IMR-90 (cell line): ENCODE measurements around the gene GTF2A1L. TPM values are rescaled to one million over a fixed set of nuclear protein-coding genes. Genes with fewer than 3 reads are reported as not detected.
"Not testable (repeated sequence)": the region's sequence is repeated elsewhere in the genome, so short reads cannot be mapped to it uniquely, and the experiment has no call there.

Source experiments
- ATAC-seq: fragments of 200-7000 bp; cut with Tn5 transposase; 2 replicates; pipeline ENCODE4 v1.9.1; 2020; ENCODE audit warnings: low read depth, mild to moderate bottlenecking, moderate library complexity
- BruUV-seq: library from RNA; stranded (reverse); fragments of 400-500 nt; replicated peaks from 2 replicates; lab custom pipeline; 2021; lab: Mats Ljungman, UMichigan
- CTCF ChIA-PET: fragments of 300-600 bp; formaldehyde crosslinking; extraction: SDS; loops from one replicate; lab custom pipeline; 2021; ENCODE audit warnings: antibody characterized with exemption; lab: Yijun Ruan, JAX
- POLR2A ChIA-PET: fragments of 300-600 bp; sonication (Branson Sonifier 250); formaldehyde crosslinking; loops from one replicate; lab custom pipeline; 2022; ENCODE audit warnings: antibody characterized with exemption; ENCODE audit not compliant: unreplicated experiment; lab: Charles Lee
- DNase-seq: peaks from one replicate; pipeline ENCODE4 v3.0.0; 2013
- H2AFZ ChIP-seq: replicated peaks from 2 replicates; pipeline ENCODE3; 2013; ENCODE audit warnings: low read length, mild to moderate bottlenecking; ENCODE audit not compliant: poor library complexity
- H2AK5ac ChIP-seq: 2 replicates; pipeline ENCODE4 v1.6.1; 2013; ENCODE audit warnings: low read depth, low read length, inconsistent platforms
- H2AK9ac ChIP-seq: replicated peaks from 2 replicates; pipeline ENCODE3; 2013; ENCODE audit warnings: mild to moderate bottlenecking, low read depth, low read length, moderate library complexity; ENCODE audit not compliant: poor library complexity
- H2BK120ac ChIP-seq: 2 replicates; pipeline ENCODE4 v1.6.1; 2013; ENCODE audit warnings: low read depth, low read length, inconsistent platforms
- H2BK15ac ChIP-seq: 3 replicates; pipeline ENCODE4 v1.6.1; 2013; ENCODE audit warnings: low read depth, low read length, inconsistent platforms
- H2BK20ac ChIP-seq: 2 replicates; pipeline ENCODE4 v1.6.1; 2013; ENCODE audit warnings: low read depth, mild to moderate bottlenecking, inconsistent platforms, low read length, moderate library complexity
- H2BK5ac ChIP-seq: 2 replicates; pipeline ENCODE4 v1.6.1; 2013; ENCODE audit warnings: mild to moderate bottlenecking, low read depth, low read length, inconsistent platforms; ENCODE audit not compliant: poor library complexity, severe bottlenecking
- H3K14ac ChIP-seq: replicated peaks from 2 replicates; pipeline ENCODE4 v1.6.1; 2013; ENCODE audit warnings: low read depth, low read length, inconsistent platforms
- H3K18ac ChIP-seq: 2 replicates; pipeline ENCODE4 v1.6.1; 2013; ENCODE audit warnings: low read depth, low read length, control low read depth
- H3K23ac ChIP-seq: 2 replicates; pipeline ENCODE4 v1.6.1; 2013; ENCODE audit warnings: low read depth, low read length, inconsistent platforms
- H3K27ac ChIP-seq: 2 replicates; pipeline ENCODE4 v1.5.1; 2013; ENCODE audit warnings: mild to moderate bottlenecking, control low read depth, low read length; ENCODE audit not compliant: insufficient read depth
- H3K27me3 ChIP-seq: 2 replicates; pipeline ENCODE4 v1.6.1; 2013; ENCODE audit warnings: low read length; ENCODE audit not compliant: control insufficient read depth, insufficient read depth
- H3K36me3 ChIP-seq: 2 replicates; pipeline ENCODE4 v1.6.1; 2013; ENCODE audit warnings: low read length, mixed read lengths; ENCODE audit not compliant: control insufficient read depth, insufficient read depth
- H3K4ac ChIP-seq: 2 replicates; pipeline ENCODE4 v1.6.1; 2013; ENCODE audit warnings: low read depth, low read length, inconsistent platforms
- H3K4me1 ChIP-seq: 2 replicates; pipeline ENCODE4 v1.6.1; 2013; ENCODE audit warnings: low read length, mixed read lengths; ENCODE audit not compliant: control insufficient read depth, insufficient read depth
- H3K4me2 ChIP-seq: 2 replicates; pipeline ENCODE4 v1.6.1; 2013; ENCODE audit warnings: low read depth, mild to moderate bottlenecking, control low read depth, low read length, moderate library complexity
- H3K4me3 ChIP-seq: 2 replicates; pipeline ENCODE4 v1.5.1; 2013; ENCODE audit warnings: low read depth, mild to moderate bottlenecking, control low read depth, low read length, moderate library complexity; ENCODE audit not compliant: insufficient read depth
- H3K56ac ChIP-seq: 2 replicates; pipeline ENCODE4 v1.6.1; 2013; ENCODE audit warnings: low read length, inconsistent platforms; ENCODE audit not compliant: insufficient read depth; ENCODE audit errors: extremely low read depth
- H3K79me1 ChIP-seq, 2 experiments: 2 replicates each; pipeline ENCODE4 v1.6.1; 2013; ENCODE audit warnings: low read length in 2 of 2, inconsistent platforms in 1 of 2, low read depth in 1 of 2
- H3K9ac ChIP-seq: 2 replicates; pipeline ENCODE4 v1.6.1; 2013; ENCODE audit warnings: low read depth, low read length, control low read depth
- H3K9me1 ChIP-seq: 2 replicates; pipeline ENCODE4 v1.6.1; 2013; ENCODE audit warnings: low read length, inconsistent platforms; ENCODE audit not compliant: insufficient read depth
- H3K9me3 ChIP-seq: 2 replicates; pipeline ENCODE4 v1.6.1; 2013; ENCODE audit warnings: low read length; ENCODE audit not compliant: control insufficient read depth, insufficient read depth
- H4K20me1 ChIP-seq: 2 replicates; pipeline ENCODE4 v1.6.1; 2013; ENCODE audit warnings: low read length, inconsistent platforms; ENCODE audit not compliant: insufficient read depth
- H4K5ac ChIP-seq: 2 replicates; pipeline ENCODE4 v1.6.1; 2013; ENCODE audit warnings: mild to moderate bottlenecking, low read depth, low read length, control low read depth
- H4K8ac ChIP-seq, 2 experiments: 2 replicates each; pipeline ENCODE4 v1.6.1; 2013; ENCODE audit warnings: low read depth in 2 of 2, low read length in 2 of 2, control low read depth in 1 of 2, inconsistent platforms in 1 of 2
- H4K91ac ChIP-seq: 2 replicates; pipeline ENCODE4 v1.6.1; 2013; ENCODE audit warnings: low read depth, low read length, inconsistent platforms; ENCODE audit not compliant: insufficient read depth
- WGBS, 2 experiments: methylation state at CpG; one replicate each; pipeline versions ENCODE4 v1.1.5 to v1.1.7; 2013; ENCODE audit warnings: missing lambda C conversion rate in 2 of 2; ENCODE audit not compliant: insufficient read length in 1 of 2; ENCODE audit errors: extremely low coverage in 2 of 2; 5-methylcytosine and 5-hydroxymethylcytosine counted together
- dilution Hi-C: fragments of 300-500 bp; cut with HindIII; formaldehyde crosslinking; loops from one replicate; pipeline ENCODE4 v1.14.3; 2018; ENCODE audit warnings: low sequenced_read_pairs; ENCODE audit not compliant: unreplicated experiment
- in situ Hi-C: fragments of 300-500 bp; cut with MboI; formaldehyde crosslinking; loops from 3 replicates; pipeline ENCODE4 v1.14.3; 2019; ENCODE audit warnings: low sequenced_read_pairs, inconsistent platforms, mixed read lengths
- intact Hi-C: fragments of 100-400 bp; cut with micrococcal nuclease; formaldehyde crosslinking; loops from 2 replicates; pipeline ENCODE4 v1.10.0; 2022
- polyA plus RNA-seq, 3 experiments: library from polyadenylated mRNA; depleted of rRNA; stranded (reverse); fragments of >200 nt; gene quantifications; 2 replicates each; pipeline ENCODE4 v1.2.3, GENCODE V29; 2012; ENCODE audit warnings: low replicate concordance in 1 of 3
- total RNA-seq: library from RNA; depleted of rRNA; stranded (reverse); fragments of >200 nt; gene quantifications from 2 replicates; pipeline ENCODE4 v1.2.3, GENCODE V29; 2012

GTF2A1L gene
- total and polyA plus RNA-seq, 2 of the 4 experiments (the other 2 are of a cell fraction): not detected

DNA sequence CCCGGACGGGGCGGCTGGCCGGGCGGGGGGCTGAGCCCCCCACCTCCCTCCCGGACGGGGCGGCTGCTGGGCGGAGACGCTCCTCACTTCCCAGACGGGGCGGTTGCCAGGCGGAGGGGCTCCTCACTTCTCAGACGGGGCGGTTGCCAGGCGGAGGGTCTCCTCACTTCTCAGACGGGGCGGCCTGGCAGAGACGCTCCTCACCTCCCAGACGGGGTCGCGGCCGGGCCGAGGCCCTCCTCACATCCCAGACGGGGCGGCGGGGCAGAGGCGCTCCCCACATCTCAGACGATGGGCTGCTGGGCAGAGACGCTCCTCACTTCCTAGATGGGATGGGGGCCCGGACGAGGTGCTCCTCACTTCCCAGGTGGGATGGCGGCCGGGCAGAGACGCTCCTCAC is 3.1 kb upstream of the GTF2A1L start:
- dilution Hi-C loops, BruUV-seq: not testable (repeated sequence)

More for the DNA sequence above, 3.1 kb upstream of the GTF2A1L start:
- H3K27ac ChIP-seq, DNase-seq, H3K9ac ChIP-seq, ATAC-seq, H3K36me3 ChIP-seq, CTCF ChIA-PET, H3K18ac ChIP-seq, H3K4me2 ChIP-seq, H4K91ac ChIP-seq, H2AK5ac ChIP-seq, in situ Hi-C loops, H3K9me1 ChIP-seq, H3K14ac ChIP-seq, H2BK5ac ChIP-seq, H3K79me1 ChIP-seq, H2BK120ac ChIP-seq, H2AFZ ChIP-seq, H4K5ac ChIP-seq, POLR2A ChIA-PET, H4K20me1 ChIP-seq, H4K8ac ChIP-seq, H3K4me3 ChIP-seq, intact Hi-C loops, H3K56ac ChIP-seq, H2AK9ac ChIP-seq, H3K4ac ChIP-seq, H3K27me3 ChIP-seq, H2BK20ac ChIP-seq, H3K9me3 ChIP-seq, H2BK15ac ChIP-seq, H3K4me1 ChIP-seq, H3K23ac ChIP-seq: not testable (repeated sequence)
- WGBS, 2 experiments: no CpG with 5 or more reads among the region's 35 CpGs
